Activated CD4-positive, CD25-positive, alpha-beta regulatory T cell treated with anti-CD3 and anti-CD28 coated beads, Interleukin-2, amount 50 U/mL, for 72 hours (primary cell): Measurements from ENCODE around the gene RDH11.
"Not testable (repeated sequence)": the region's sequence is repeated elsewhere in the genome, so short reads cannot be mapped to it uniquely, and the experiment has no call there.

Source experiments
- DNase-seq: peaks from one replicate; pipeline ENCODE4 v3.0.0; 2021

The RDH11 gene

GRCh38 chr14:67695394-67695949 lies at the start of gene RDH11:
Gene RDH11 (minus strand): TSS chr14:67695764. CDS start chr14:67695703, 61 bp downstream.
- DNase-seq: peak; percentile 67

GRCh38 chr14:67744046-67744445 lies 48.5 kb upstream of the RDH11 start:
- DNase-seq: no peak

GRCh38 chr14:67738740-67739504 lies 43.4 kb upstream of the RDH11 start:
- no peak for DNase-seq

GRCh38 chr14:67736771-67737170 lies 41.2 kb upstream of the RDH11 start:
- no peak for DNase-seq

- no peak for DNase-seq
Measured at GRCh38 chr14:67735336-67736147, 40.0 kb upstream of the RDH11 start.

GRCh38 chr14:67734675-67735074 lies 39.1 kb upstream of the RDH11 start:
- DNase-seq: no peak

- no peak for DNase-seq
Measured at GRCh38 chr14:67733616-67734015, 38.1 kb upstream of the RDH11 start.

- no peak for DNase-seq
Measured at GRCh38 chr14:67729072-67729885, 33.7 kb upstream of the RDH11 start.

GRCh38 chr14:67728258-67728657 lies 32.7 kb upstream of the RDH11 start:
- DNase-seq: no peak

GRCh38 chr14:67727361-67727760 lies 31.8 kb upstream of the RDH11 start:
- no peak for DNase-seq

GRCh38 chr14:67725171-67725570 lies 29.6 kb upstream of the RDH11 start:
- DNase-seq: no peak

- no peak for DNase-seq
Measured at GRCh38 chr14:67722293-67722692, 26.7 kb upstream of the RDH11 start.

- no peak for DNase-seq
Measured at GRCh38 chr14:67721875-67722274, 26.3 kb upstream of the RDH11 start.

GRCh38 chr14:67719866-67720265 lies 24.3 kb upstream of the RDH11 start:
- DNase-seq: no peak

- not testable (repeated sequence) for DNase-seq
Measured at GRCh38 chr14:67719385-67719784, 23.8 kb upstream of the RDH11 start.

GRCh38 chr14:67718265-67718664 lies 22.7 kb upstream of the RDH11 start:
- DNase-seq: no peak

- no peak for DNase-seq
Measured at GRCh38 chr14:67717048-67717447, 21.5 kb upstream of the RDH11 start.

- no peak for DNase-seq
Measured at GRCh38 chr14:67710209-67710608, 14.6 kb upstream of the RDH11 start.

GRCh38 chr14:67709796-67710195 lies 14.2 kb upstream of the RDH11 start:
- DNase-seq: not testable (repeated sequence)

GRCh38 chr14:67709346-67709745 lies 13.8 kb upstream of the RDH11 start:
- not testable (repeated sequence) for DNase-seq

GRCh38 chr14:67705211-67705610 lies 9.6 kb upstream of the RDH11 start:
- DNase-seq: no peak

GRCh38 chr14:67704484-67705089 lies 9.0 kb upstream of the RDH11 start:
- no peak for DNase-seq

- DNase-seq: no peak
Measured at GRCh38 chr14:67703997-67704396, 8.4 kb upstream of the RDH11 start.
